Iris pigment epithelial cell (primary cell): ENCODE measurements around the gene NCKAP5.

Source experiments
- DNase-seq: peaks from one replicate; pipeline ENCODE4 v3.0.0-alpha.2; 2011; ENCODE audit warnings: low read depth

NCKAP5 gene

DNA sequence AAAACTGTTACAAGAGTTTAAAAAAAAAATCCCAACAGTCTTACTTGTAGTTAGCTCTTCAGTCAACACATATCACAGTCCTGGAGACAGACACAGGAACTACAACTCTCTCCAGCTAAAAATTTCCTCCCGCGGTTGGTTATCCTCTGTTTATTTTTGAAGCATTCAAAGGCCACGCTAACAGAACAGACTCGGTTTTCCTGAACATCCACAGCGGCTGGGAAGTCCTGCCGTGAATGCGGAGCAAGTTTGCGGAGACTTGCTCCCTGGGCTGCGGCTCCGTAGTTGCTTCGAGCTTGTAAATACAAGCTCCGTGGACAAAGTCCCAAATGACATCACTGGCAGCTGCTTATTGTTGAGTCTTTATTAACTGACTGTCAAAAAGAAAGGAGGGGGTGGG is at the start of gene NCKAP5:
Gene NCKAP5, minus strand, starts transcription at position 292 of the 400 bp plus-strand sequence. CDS start 50,937 bp downstream, outside the sequence.
- DNase-seq: peak; percentile 78

DNA sequence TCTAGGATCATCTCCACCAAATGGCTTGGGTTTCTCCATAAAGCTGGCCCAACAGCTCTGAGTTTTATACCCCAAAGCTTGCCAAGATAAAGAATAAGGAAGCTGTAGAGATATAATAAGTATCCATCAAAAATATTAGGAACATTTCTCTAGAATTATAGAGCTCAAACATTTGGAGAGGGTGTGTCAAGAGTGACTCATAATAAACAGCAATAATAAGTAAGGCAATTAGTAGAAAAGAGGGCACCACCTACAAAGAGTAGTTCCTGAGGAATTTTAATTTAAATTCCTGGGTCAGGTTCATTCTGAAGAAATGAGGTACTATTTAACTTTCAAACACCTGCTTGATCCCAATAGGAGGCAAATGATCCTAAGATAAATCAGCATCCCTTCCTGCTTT is 41.4 kb upstream of the NCKAP5 start:
- no peak for DNase-seq

DNA sequence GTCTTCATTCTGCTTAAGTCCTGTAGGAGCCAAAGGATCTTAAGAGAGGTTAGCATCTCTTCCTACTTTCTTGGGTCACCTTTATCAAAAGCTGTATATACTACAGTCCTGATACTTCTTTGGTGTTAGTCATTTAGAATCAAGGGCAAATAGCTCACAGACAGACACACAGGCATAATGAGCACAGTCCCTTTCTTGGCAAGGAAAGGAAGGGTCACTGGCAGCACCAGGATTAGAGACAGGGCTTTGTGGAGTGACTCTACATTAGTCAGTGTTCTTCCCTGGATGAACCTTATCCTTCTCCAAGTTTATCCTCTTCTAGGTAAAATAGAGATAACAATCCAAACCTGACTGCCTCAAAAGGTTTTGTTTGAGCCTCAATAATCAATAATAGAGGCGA is 40.0 kb upstream of the NCKAP5 start:
- no peak for DNase-seq

DNA sequence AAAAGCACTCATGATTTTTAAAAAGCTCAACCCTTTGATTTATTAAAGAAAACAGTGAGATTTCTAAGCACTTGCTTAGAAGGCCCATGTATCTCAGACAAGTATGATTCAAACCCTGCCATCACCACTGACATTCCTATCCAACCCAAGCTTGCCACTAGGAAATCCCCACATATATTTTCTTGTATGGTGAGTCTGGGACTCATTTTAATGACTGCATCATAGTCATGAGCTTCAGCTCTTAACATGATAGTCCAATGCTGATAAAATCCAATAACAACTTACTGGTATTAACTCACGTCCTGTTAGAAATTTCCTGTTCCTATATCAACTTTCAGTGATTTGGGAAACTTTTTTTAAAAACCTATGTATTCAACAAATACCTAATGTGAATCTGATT is 39.4 kb upstream of the NCKAP5 start:
- DNase-seq: peak; percentile 81

GRCh38 chr2:133606616-133607015 is 38.4 kb upstream of the NCKAP5 start:
- DNase-seq: no peak

GRCh38 chr2:133605766-133606137 is 37.5 kb upstream of the NCKAP5 start:
- no peak for DNase-seq

- DNase-seq: peak; percentile 39
These were observed 36.9 kb upstream of the NCKAP5 start for GRCh38 chr2:133605011-133605765.

DNA sequence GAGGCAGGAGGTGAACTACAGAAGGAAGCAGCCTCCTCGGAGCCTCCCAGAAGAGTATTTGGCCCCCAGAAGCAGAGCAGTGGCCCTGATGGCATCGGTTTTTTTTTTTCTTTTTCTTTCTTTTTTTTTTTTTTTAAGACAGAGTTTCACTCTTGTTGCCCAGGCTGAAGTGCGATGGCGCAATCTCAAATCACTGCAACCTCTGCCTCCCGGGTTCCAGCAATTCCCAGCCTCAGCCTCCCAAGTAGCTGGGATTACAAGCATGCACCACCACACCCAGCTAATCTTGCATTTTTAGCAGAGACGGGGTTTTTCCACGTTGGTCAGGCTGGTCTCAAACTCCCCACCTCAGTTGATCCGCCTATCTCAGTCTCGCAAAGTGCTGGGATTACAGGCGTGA is 34.8 kb upstream of the NCKAP5 start:
- DNase-seq: no peak

GRCh38 chr2:133602538-133602937 is 34.3 kb upstream of the NCKAP5 start:
- DNase-seq: no peak

- DNase-seq: no peak
These were observed 32.1 kb upstream of the NCKAP5 start for GRCh38 chr2:133600266-133600928.

- no peak for DNase-seq
These were observed 31.5 kb upstream of the NCKAP5 start for GRCh38 chr2:133599811-133600210.

GRCh38 chr2:133599211-133599803 is 31.0 kb upstream of the NCKAP5 start:
- no peak for DNase-seq

DNA sequence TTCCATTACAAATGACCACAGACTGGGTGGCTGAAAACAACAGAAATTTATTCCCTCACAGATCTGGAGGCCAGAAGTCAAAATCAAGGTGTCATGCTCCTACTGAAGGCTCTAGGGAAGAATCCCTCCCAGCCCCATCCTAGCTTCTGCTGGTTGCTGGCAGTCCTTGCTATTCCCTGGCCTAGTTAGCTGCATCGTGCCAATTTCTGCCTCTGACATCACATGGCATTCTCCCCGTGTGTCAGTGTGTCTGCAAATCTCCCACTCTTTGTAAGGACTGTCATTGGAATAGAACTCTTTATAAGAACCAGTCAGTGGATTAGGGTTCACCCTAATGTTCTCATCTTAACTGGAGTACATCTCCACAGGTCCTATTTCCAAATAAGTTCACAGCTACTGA is 30.5 kb upstream of the NCKAP5 start:
- no peak for DNase-seq

DNA sequence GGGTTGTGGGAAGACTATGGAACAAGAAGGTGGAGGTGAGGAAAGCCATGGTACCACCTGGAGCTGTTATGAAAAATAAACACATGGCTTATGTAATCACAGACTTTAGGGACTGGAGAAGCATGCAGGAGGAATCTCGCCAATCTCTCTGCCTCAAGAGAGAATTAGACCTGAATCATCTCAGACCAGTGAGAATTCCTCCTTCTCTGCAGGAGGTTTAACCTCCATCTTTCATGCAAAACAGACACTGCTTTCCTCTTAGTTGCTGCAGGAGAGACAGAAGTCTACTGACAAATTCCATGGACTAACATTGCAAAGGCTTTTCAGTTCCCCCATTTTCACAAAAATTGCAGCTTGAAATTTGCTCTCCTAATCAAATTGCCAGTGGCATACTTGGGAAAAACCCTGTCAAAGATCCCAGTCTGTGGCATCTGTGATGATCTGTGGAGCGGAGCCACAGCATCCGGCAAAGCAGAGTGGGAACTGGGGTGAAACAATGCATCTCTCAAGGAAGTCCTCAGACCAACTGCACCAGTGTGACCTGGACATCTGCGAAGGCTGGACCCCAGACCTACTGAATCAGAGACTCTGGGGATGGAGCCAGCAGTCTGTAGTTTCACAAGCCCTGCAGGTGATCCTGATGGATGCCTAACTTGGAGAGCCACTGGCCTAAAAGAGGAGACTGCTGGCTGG is 28.6 kb upstream of the NCKAP5 start:
- DNase-seq: no peak

GRCh38 chr2:133591164-133591563 is 22.9 kb upstream of the NCKAP5 start:
- no peak for DNase-seq

GRCh38 chr2:133589456-133589855 is 21.2 kb upstream of the NCKAP5 start:
- DNase-seq: no peak

DNA sequence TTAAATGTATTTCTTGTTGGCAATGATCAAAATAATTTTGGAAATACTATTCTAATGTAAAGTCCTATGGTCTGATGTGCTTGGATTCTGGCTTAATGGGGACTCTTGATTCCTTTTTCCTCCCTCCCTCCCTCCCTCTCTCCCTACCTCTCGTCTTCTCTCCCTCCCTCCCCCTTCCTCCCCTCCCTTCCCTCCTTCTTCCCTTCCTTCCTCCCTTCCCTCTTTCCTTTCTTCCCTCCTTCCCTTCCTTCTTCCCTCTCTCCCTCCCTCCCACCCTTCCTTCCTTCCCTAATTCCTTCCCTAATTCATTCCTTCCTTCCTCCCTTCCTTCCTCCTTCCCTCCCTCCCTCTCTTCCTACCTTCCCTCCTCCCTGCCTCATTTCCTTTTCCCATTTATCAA is 19.9 kb upstream of the NCKAP5 start:
- no peak for DNase-seq

GRCh38 chr2:133586978-133587377 is 18.7 kb upstream of the NCKAP5 start:
- DNase-seq: no peak

- DNase-seq: peak; percentile 47
These were observed 12.9 kb upstream of the NCKAP5 start for GRCh38 chr2:133581010-133581760.

GRCh38 chr2:133579274-133579673 is 11.0 kb upstream of the NCKAP5 start:
- DNase-seq: peak; percentile 88

- DNase-seq: no peak
These were observed 8.5 kb upstream of the NCKAP5 start for GRCh38 chr2:133576714-133577113.

- DNase-seq: no peak
These were observed 6.4 kb upstream of the NCKAP5 start for GRCh38 chr2:133574620-133575019.
